Natural killer cell (primary cell): ENCODE data around the gene KREMEN1. TPM values are rescaled to one million over a fixed set of nuclear protein-coding genes. Genes with fewer than 3 reads are reported as not detected.

Experiments used
- ATAC-seq, 3 donors: fragments of 150-1000 bp in 2 of 3; fragments of 200-7000 bp in 1 of 3; cut with Tn5 transposase; 1 replicate in 1 of 3; 2 replicates in 2 of 3; pipeline ENCODE4 v1.10.0; 2021; ENCODE audit warnings: mild to moderate bottlenecking in 2 of 3, moderate library complexity in 2 of 3
- DNase-seq, 2 donors: peaks; one replicate each; pipeline versions ENCODE4 v3.0.0 to v3.0.0-alpha.2; 2013 to 2021; ENCODE audit warnings: mixed read lengths in 1 of 2
- H3K27ac ChIP-seq: one replicate; pipeline ENCODE4 v1.5.1; 2013; ENCODE audit warnings: mild to moderate bottlenecking, low read length
- H3K27me3 ChIP-seq: one replicate; pipeline ENCODE4 v1.6.1; 2013; ENCODE audit warnings: low read length; ENCODE audit not compliant: control insufficient read depth, insufficient read depth
- H3K36me3 ChIP-seq: one replicate; pipeline ENCODE4 v1.6.1; 2013; ENCODE audit warnings: low read length; ENCODE audit not compliant: control insufficient read depth, insufficient read depth
- H3K4me1 ChIP-seq: one replicate; pipeline ENCODE4 v1.6.1; 2013; ENCODE audit warnings: low read length; ENCODE audit not compliant: control insufficient read depth, insufficient read depth
- H3K4me3 ChIP-seq: one replicate; pipeline ENCODE4 v1.5.1; 2013; ENCODE audit warnings: low read length
- H3K9me3 ChIP-seq: one replicate; pipeline ENCODE4 v1.6.1; 2013; ENCODE audit warnings: low read length; ENCODE audit not compliant: control insufficient read depth, insufficient read depth
- H3K27ac Mint-ChIP-seq, 2 donors: one replicate each; pipeline ENCODE4 v1.8.0; 2022; ENCODE audit warnings: mild to moderate bottlenecking in 2 of 2, mixed read lengths in 2 of 2, moderate library complexity in 1 of 2
- H3K27me3 Mint-ChIP-seq, 2 donors: one replicate each; pipeline ENCODE4 v1.8.0; 2022; ENCODE audit warnings: low read depth in 2 of 2, mixed read lengths in 2 of 2
- H3K36me3 Mint-ChIP-seq: one replicate; pipeline ENCODE4 v1.8.0; 2022; ENCODE audit warnings: mixed read lengths
- H3K4me1 Mint-ChIP-seq, 2 donors: one replicate each; pipeline ENCODE4 v1.8.0; 2022; ENCODE audit warnings: mixed read lengths in 2 of 2
- H3K4me3 Mint-ChIP-seq: one replicate; pipeline ENCODE4 v1.8.0; 2022; ENCODE audit warnings: mild to moderate bottlenecking, moderate library complexity, mixed read lengths
- H3K9me3 Mint-ChIP-seq, 2 donors: one replicate each; pipeline ENCODE4 v1.8.0; 2022; ENCODE audit warnings: mixed read lengths in 2 of 2
- WGBS: methylation state at CpG from one replicate; pipeline ENCODE4 v1.1.7; 2013; ENCODE audit warnings: missing lambda C conversion rate; ENCODE audit not compliant: insufficient coverage; 5-methylcytosine and 5-hydroxymethylcytosine counted together
- intact Hi-C: fragments of 100-400 bp; cut with micrococcal nuclease; formaldehyde crosslinking; loops from one replicate; pipeline ENCODE4 v1.14.2; 2022
- total RNA-seq, 4 donors: library from RNA; stranded (reverse); fragments of 120-200 nt in 1 of 4; gene quantifications; one replicate each; pipeline versions ENCODE4 v1.2.3 to v1.2.4, GENCODE V29; 2013 to 2022
- TF ChIP-seq, protein P1 (sequence below): fragments of 200-600 bp; IDR thresholded peaks from one replicate; pipeline ENCODE4 v1.8.0; 2022; ENCODE audit warnings: antibody characterized with exemption

Gene KREMEN1
- total RNA-seq, 3 donors from 2014 or later (not counting 1 experiment from before 2014, with no cell fraction given) = 0.23 TPM; not detected in 2

DNA sequence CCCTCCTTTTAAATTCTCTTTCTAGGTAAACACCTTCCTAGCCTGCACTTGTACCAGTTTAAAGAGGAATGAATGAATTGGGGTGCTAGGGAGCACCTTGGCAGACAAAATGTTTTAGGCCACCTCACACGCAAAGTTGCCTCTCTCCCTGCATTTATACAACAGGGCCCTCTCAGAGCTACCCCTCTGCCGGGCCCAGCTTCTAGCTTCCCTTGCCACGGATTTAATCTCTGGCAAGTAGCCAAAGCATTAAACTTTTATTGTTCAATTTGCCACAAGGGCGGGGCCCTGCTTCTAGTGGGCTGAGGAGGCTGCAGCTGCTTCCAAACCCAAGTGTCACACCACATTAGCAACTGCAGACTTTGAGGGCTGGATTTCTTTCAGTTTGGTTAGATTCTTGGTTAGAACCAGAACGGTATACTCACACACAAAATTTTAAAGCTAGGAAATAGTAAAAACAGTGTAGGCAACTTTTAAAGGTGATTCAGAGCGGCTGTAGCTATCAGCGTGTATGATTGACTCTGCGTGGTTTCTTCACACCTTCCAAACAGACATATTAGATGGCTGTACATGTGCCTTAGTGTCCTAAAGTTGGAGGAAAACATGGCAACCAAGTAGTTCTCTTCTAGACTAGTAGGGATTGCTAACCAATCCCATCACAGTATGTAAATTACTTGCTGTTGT is 6.5 kb downstream of the KREMEN1 start:
- DNase-seq = peak in 1 of 2 donors; percentile 32
- Mint-ChIP-seq H3K4me1 (peaks cover 18 to 21% of the 10 kb centered on the region in 2 donors), H3K27me3 (peaks cover 54 to 72% of the 10 kb centered on the region in 2 donors), H3K36me3 (no peaks in the 10 kb centered on the region), H3K4me3 (peak overlapping the region; percentile 13), H3K9me3 (no peaks in the 10 kb centered on the region), H3K27ac (peak overlapping the region in 1 of 2 donors; percentile 35)
- no peak overlapping the region for H3K27ac ChIP-seq
- peaks cover 10% of the 10 kb centered on the region for H3K4me1 ChIP-seq
- peaks cover 26% of the 10 kb centered on the region for H3K27me3 ChIP-seq
- no peaks in the 10 kb centered on the region for H3K9me3 ChIP-seq
- TF ChIP-seq, protein P1, sequence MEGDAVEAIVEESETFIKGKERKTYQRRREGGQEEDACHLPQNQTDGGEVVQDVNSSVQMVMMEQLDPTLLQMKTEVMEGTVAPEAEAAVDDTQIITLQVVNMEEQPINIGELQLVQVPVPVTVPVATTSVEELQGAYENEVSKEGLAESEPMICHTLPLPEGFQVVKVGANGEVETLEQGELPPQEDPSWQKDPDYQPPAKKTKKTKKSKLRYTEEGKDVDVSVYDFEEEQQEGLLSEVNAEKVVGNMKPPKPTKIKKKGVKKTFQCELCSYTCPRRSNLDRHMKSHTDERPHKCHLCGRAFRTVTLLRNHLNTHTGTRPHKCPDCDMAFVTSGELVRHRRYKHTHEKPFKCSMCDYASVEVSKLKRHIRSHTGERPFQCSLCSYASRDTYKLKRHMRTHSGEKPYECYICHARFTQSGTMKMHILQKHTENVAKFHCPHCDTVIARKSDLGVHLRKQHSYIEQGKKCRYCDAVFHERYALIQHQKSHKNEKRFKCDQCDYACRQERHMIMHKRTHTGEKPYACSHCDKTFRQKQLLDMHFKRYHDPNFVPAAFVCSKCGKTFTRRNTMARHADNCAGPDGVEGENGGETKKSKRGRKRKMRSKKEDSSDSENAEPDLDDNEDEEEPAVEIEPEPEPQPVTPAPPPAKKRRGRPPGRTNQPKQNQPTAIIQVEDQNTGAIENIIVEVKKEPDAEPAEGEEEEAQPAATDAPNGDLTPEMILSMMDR = no peak
- intact Hi-C loops = no loop called here
- peak; percentile 48 to 95 (median 81) for ATAC-seq
- WGBS = 24% methylated on average over 5 of the region's 8 CpGs
- no peak overlapping the region for H3K4me3 ChIP-seq
- H3K36me3 ChIP-seq = no peaks in the 10 kb centered on the region

DNA sequence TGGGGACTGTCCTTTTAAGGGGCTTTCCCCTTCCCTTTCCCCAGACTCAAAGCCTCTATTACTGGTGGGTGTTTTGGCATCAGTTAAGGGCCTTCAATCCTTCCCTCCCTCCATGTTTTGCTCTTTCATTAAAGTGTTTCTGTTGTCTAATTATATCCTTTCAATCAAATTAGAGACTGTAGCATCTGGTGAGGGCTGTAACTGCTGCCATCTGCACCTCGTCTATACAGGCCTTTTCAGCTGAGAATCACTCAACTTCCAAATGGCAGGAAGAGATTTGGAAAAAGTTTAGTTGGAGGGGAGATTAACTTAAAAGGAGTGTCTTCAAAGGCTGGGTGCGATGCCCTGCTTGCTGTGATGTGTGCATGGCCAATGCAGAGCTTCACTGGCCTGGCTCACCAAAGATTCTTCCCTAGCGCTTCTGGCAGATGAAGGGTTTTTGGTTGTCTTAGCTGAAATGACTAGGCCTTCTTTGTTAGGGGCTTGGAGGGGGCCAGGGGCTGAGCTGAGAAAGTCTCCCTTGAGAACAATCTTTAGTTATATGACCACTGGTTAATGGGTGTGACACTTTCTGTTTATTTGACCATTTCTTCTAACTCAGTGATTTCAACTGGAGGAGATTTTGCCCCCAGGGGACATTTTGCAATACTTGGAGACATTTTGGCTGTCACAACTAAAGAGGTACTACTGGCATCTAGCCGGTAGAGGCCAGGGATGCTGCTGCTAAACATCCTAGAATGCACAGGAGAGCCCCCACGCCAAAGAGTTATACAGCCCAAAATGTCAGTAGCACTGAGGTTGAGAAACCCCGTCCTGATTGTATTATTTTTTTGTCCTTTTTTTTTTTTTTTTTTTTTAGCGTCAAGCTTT is 7.5 kb downstream of the KREMEN1 start:
- H3K9me3 Mint-ChIP-seq = no peaks in the 10 kb centered on the region
- H3K27ac Mint-ChIP-seq = no peak overlapping the region
- no peak overlapping the region for H3K4me3 Mint-ChIP-seq
- Histone ChIP-seq H3K4me3 (no peak overlapping the region), H3K9me3 (no peaks in the 10 kb centered on the region), H3K27me3 (peaks cover 16% of the 10 kb centered on the region), H3K27ac (no peak overlapping the region), H3K36me3 (no peaks in the 10 kb centered on the region), H3K4me1 (peaks cover 10% of the 10 kb centered on the region)
- WGBS = 92% methylated on average over 5 of the region's 7 CpGs
- TF ChIP-seq, protein P1 = no peak
- intact Hi-C loops = no loop called here
- no peak for ATAC-seq
- DNase-seq = no peak
- no peaks in the 10 kb centered on the region for H3K36me3 Mint-ChIP-seq
- peaks cover 58 to 69% of the 10 kb centered on the region in 2 donors for H3K27me3 Mint-ChIP-seq
- H3K4me1 Mint-ChIP-seq = peaks cover 18 to 20% of the 10 kb centered on the region in 2 donors

DNA sequence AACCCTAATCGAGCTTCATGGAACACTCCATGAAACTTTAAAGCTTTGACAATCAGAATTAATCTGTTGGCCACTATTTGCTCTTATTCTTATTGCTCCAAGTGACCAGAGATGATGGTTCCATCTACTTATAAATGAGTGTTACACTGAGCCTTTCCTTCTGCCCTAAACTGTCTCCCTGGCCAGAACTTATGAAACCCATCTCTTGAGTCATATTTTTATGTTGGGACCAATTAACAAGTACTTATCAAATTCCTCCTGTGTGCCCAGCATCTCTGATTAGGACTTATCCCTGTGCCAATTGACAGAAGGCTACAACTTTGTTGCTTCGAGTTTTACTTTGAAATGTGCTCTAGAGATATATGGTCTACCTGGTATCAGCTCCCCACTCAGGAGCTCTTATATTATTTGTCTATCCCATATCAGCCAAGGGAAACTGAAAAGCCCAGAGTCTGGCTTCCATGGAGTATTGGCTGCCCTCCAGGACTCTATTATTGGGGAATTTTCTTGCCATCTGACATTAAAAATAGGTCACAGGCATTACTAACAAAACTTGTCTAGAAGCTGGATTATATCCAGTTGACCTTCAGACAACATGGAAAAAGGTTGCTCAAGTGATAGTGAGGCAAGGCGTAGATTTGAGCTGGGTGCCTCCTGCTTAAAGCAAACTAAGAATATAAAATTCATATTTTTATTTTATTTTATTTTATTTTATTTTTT is 8.8 kb downstream of the KREMEN1 start:
- TF ChIP-seq, protein P1 = no peak
- H3K27me3 ChIP-seq = peaks cover 13% of the 10 kb centered on the region
- H3K27me3 Mint-ChIP-seq = peaks cover 49 to 60% of the 10 kb centered on the region in 2 donors
- WGBS = 80% methylated on average over 2 of the region's 3 CpGs
- no peak overlapping the region for H3K4me3 ChIP-seq
- no peak overlapping the region for H3K4me3 Mint-ChIP-seq
- H3K27ac Mint-ChIP-seq = no peak overlapping the region
- H3K4me1 Mint-ChIP-seq = peaks cover 18 to 20% of the 10 kb centered on the region in 2 donors
- no peaks in the 10 kb centered on the region for H3K36me3 Mint-ChIP-seq
- ATAC-seq (no peak), DNase-seq (no peak)
- no peaks in the 10 kb centered on the region for H3K36me3 ChIP-seq
- no peak overlapping the region for H3K27ac ChIP-seq
- H3K9me3 ChIP-seq = no peaks in the 10 kb centered on the region
- H3K9me3 Mint-ChIP-seq = no peaks in the 10 kb centered on the region
- intact Hi-C loops = no loop called here
- H3K4me1 ChIP-seq = peaks cover 10% of the 10 kb centered on the region
